Subcutaneous abdominal adipose tissue (tissue), 5 donors: Measurements from ENCODE around the gene ODR4.
"Not testable (repeated sequence)": the region's sequence is repeated elsewhere in the genome, so short reads cannot be mapped to it uniquely, and the experiment has no call there.

ENCODE experiments used
- H3K27ac ChIP-seq: one replicate; pipeline ENCODE4 v1.7.0; 2013; ENCODE audit warnings: low read depth, mild to moderate bottlenecking, inconsistent platforms, low read length, moderate library complexity
- H3K27me3 ChIP-seq, 5 donors: one replicate each; pipeline ENCODE4 v1.7.0; 2013; ENCODE audit warnings: low read length in 5 of 5, inconsistent platforms in 1 of 5; ENCODE audit not compliant: control insufficient read depth in 5 of 5, insufficient read depth in 4 of 5
- H3K36me3 ChIP-seq, 5 donors: one replicate each; pipeline ENCODE4 v1.7.0; 2013; ENCODE audit warnings: low read length in 5 of 5; ENCODE audit not compliant: control insufficient read depth in 5 of 5, insufficient read depth in 5 of 5
- H3K4me1 ChIP-seq, 5 donors: one replicate each; pipeline ENCODE4 v1.7.0; 2013; ENCODE audit warnings: low read length in 5 of 5, mild to moderate bottlenecking in 3 of 5, moderate library complexity in 1 of 5; ENCODE audit not compliant: control insufficient read depth in 5 of 5, insufficient read depth in 5 of 5
- H3K4me3 ChIP-seq, 5 donors: one replicate each; pipeline ENCODE4 v1.7.0; 2013; ENCODE audit warnings: low read length in 5 of 5, low read depth in 1 of 5
- H3K9ac ChIP-seq, 5 donors: one replicate each; pipeline ENCODE4 v1.7.0; 2013; ENCODE audit warnings: low read length in 5 of 5, mild to moderate bottlenecking in 4 of 5, moderate library complexity in 3 of 5
- H3K9me3 ChIP-seq, 5 donors: one replicate each; pipeline ENCODE4 v1.7.0; 2013; ENCODE audit warnings: low read length in 5 of 5; ENCODE audit not compliant: control insufficient read depth in 5 of 5
- donor health status: healthy.
- donor health status: healthy.
- donor health status: healthy.
- donor health status: healthy.
- donor health status: healthy.

The ODR4 gene

GRCh38 chr1:186443638-186444037 lies 68.0 kb downstream of the ODR4 start:
- no peak overlapping the region for H3K4me3 ChIP-seq
- H3K36me3 ChIP-seq = no peaks in the 10 kb centered on the region
- H3K27me3 ChIP-seq = no peaks in the 10 kb centered on the region
- H3K27ac ChIP-seq = no peak overlapping the region
- H3K9ac ChIP-seq = no peak overlapping the region
- no peaks in the 10 kb centered on the region for H3K9me3 ChIP-seq
- peaks cover 0 to 3% (median 0%) of the 10 kb centered on the region in 5 donors for H3K4me1 ChIP-seq

DNA sequence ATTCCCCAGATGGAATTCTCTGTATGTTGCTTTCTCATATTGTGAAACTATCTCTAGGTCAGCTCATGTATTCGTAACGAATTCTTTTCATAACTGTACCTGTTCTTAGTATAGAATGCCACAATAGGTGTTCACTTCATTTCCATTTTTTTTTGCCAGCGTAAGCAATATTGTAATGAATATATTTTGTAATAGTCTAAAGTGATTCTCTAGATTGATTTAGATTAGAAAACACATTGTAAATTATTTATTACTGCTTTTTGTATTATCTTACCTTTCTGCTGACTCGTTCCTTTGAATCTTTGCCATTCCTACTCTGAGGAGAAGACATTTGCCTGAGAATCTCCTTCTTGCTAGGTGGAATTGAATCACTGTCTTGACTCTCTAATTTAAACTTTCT lies 70.5 kb downstream of the ODR4 start:
- no peak overlapping the region for H3K4me3 ChIP-seq
- no peak overlapping the region for H3K9ac ChIP-seq
- no peaks in the 10 kb centered on the region for H3K27me3 ChIP-seq
- H3K27ac ChIP-seq = no peak overlapping the region
- H3K36me3 ChIP-seq = no peaks in the 10 kb centered on the region
- no peaks in the 10 kb centered on the region for H3K9me3 ChIP-seq
- peaks cover 0 to 3% (median 0%) of the 10 kb centered on the region in 5 donors for H3K4me1 ChIP-seq

GRCh38 chr1:186454981-186455380 lies 79.3 kb downstream of the ODR4 start:
- Histone ChIP-seq H3K27me3 (no peaks in the 10 kb centered on the region), H3K4me1 (no peaks in the 10 kb centered on the region), H3K9ac (no peak overlapping the region), H3K4me3 (no peak overlapping the region), H3K36me3 (no peaks in the 10 kb centered on the region), H3K9me3 (no peaks in the 10 kb centered on the region), H3K27ac (no peak overlapping the region)

GRCh38 chr1:186456729-186457255 lies 81.2 kb downstream of the ODR4 start:
- no peaks in the 10 kb centered on the region for H3K36me3 ChIP-seq
- no peaks in the 10 kb centered on the region for H3K27me3 ChIP-seq

GRCh38 chr1:186459161-186459560 lies 83.5 kb downstream of the ODR4 start:
- H3K4me1 ChIP-seq, H3K36me3 ChIP-seq, H3K9me3 ChIP-seq, H3K4me3 ChIP-seq, H3K27ac ChIP-seq, H3K9ac ChIP-seq, H3K27me3 ChIP-seq: not testable (repeated sequence)

More at GRCh38 chr1:186456729-186457255, 81.2 kb downstream of the ODR4 start:
- Histone ChIP-seq H3K27ac (no peak overlapping the region), H3K9ac (no peak overlapping the region), H3K9me3 (no peaks in the 10 kb centered on the region), H3K4me1 (no peaks in the 10 kb centered on the region), H3K4me3 (no peak overlapping the region)

DNA sequence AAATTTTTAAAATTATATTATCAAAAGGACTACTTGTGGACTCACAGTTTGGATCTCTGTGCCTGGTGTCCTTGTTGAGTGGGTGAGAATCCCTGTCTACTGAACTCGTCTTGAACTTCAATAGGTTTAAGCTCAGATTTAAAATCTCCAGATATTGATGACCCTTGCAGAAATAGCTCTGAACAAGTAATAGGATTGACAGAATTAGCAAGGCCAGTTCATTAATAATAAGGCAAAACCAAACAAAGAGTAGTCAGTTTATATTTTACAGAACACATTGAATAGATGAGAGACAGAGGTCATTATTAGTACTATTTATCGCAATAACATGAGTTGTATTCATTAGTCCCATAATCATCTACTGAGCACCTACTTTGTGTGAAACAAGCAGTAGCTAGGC lies 85.4 kb downstream of the ODR4 start, which contains the start of gene PDC:
Gene PDC (minus strand): TSS at position 101 of the 400 bp plus-strand sequence. CDS start 11,655 bp downstream, outside the sequence.
- Histone ChIP-seq H3K27ac (no peak within 1 kb of the TSS), H3K27me3 (no peaks in the 10 kb centered on the region), H3K4me3 (no peak within 1 kb of the TSS), H3K9ac (no peak within 1 kb of the TSS), H3K36me3 (no peaks in the 10 kb centered on the region), H3K4me1 (no peaks in the 10 kb centered on the region), H3K9me3 (no peaks in the 10 kb centered on the region)

DNA sequence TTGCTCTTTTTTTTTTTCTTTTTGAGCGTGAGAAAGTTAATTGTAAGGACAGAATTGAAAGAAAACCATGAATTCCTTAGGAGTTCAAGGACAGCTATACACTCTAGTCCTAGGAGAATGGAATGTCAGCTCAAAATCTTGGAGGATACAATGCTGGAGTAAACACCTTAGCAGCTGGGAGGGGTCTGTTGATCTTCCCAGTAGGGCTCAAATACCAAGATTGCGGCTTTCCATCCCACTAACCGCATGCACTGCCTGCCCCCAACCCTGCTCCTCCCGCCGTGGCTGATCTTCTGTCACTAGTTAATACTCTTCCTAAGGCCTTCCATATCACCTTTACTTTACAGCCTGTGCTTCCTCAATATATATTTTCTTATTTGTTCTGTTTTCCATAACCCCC lies 87.9 kb downstream of the ODR4 start:
- no peak overlapping the region for H3K9ac ChIP-seq
- H3K27ac ChIP-seq = no peak overlapping the region
- H3K9me3 ChIP-seq = no peaks in the 10 kb centered on the region
- H3K4me3 ChIP-seq = no peak overlapping the region
- H3K27me3 ChIP-seq = no peaks in the 10 kb centered on the region
- H3K4me1 ChIP-seq = no peaks in the 10 kb centered on the region
- no peaks in the 10 kb centered on the region for H3K36me3 ChIP-seq

DNA sequence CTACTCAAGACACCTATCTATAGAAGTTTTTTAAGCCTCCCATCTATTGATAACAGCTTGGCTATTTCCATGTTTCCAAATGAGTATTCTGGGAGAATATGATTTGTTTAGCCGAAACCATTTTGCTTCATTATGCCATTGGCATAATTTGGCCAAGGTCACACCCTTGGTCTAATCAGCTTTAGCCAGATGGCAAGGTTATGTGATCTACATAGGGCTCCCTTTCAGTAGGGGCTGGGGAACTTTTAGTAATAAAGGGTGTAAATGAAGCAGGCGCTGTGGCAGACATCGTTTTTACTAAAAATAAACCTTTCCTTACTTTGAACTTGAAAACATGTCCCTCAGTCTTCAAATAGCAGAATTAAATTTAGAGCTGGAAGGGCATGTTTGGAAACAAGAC lies 88.3 kb downstream of the ODR4 start:
- Histone ChIP-seq H3K27me3 (no peaks in the 10 kb centered on the region), H3K9ac (no peak overlapping the region), H3K4me1 (no peaks in the 10 kb centered on the region), H3K36me3 (no peaks in the 10 kb centered on the region), H3K27ac (no peak overlapping the region), H3K9me3 (no peaks in the 10 kb centered on the region), H3K4me3 (no peak overlapping the region)

DNA sequence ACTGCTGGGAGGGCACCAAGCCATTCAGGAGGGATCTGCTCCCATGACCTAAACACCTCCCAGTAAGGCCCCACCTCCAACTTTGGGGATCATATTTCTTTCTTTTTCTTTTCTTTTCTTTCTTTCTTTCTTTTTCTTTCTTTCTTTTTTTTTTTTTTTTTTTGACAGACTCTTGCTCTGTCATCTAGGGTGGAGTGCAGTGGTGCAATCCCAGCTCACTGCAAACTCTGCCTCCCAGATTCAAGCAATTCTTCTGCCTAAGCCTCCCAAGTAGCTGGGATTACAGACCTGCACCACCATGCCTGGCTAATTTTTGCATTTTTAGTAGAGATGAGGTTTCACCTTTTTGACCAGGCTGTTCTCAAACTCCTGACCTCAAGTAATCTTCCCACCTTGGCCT lies 89.9 kb downstream of the ODR4 start:
- not testable (repeated sequence) for H3K9ac ChIP-seq, H3K9me3 ChIP-seq

DNA sequence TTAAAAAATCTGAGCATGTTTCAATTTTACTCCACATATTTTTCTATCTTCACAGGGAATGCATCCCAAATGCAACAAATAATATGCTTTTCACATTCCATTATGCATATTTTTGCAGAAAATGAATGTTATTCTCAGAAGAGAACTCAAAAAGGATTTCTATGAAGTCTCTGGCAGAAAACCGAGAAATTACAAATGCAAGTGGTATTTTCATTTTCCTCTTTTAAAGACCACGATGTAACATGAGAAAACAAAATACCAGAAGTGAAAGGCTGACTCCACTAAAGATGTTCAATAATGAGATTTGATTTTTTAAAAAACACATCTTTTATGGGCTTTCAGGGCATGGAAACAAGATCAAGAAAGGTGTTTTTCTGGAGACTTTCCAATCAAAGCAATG lies 90.3 kb downstream of the ODR4 start:
- Histone ChIP-seq H3K9me3 (no peaks in the 10 kb centered on the region), H3K36me3 (no peaks in the 10 kb centered on the region), H3K4me1 (no peaks in the 10 kb centered on the region), H3K4me3 (no peak overlapping the region), H3K9ac (no peak overlapping the region), H3K27me3 (no peaks in the 10 kb centered on the region), H3K27ac (no peak overlapping the region)

More for the DNA sequence above, 89.9 kb downstream of the ODR4 start:
- H3K4me1 ChIP-seq, H3K27ac ChIP-seq, H3K36me3 ChIP-seq, H3K4me3 ChIP-seq, H3K27me3 ChIP-seq: not testable (repeated sequence)
